ENCODE results near the gene ZNF618. TPM values are rescaled to one million over a fixed set of nuclear protein-coding genes. Genes with fewer than 3 reads are reported as not detected.

ZNF618 gene
- total RNA-seq, 1 donor from 2014 or later = 51.5 TPM

GRCh38 chr9:113941056-113941455 lies 64.9 kb downstream of the ZNF618 start:
- Mint-ChIP-seq H3K4me1 (ENCODE audit: unreplicated experiment) (peaks cover 15% of the 10 kb centered on the region), H3K27ac (no peak overlapping the region), H3K4me3 (no peak overlapping the region), H3K27me3 (no peaks in the 10 kb centered on the region), H3K9me3 (peaks cover 7% of the 10 kb centered on the region), H3K36me3 (peaks cover 31% of the 10 kb centered on the region)
- DNase-seq (ENCODE audit: extremely low spot score, unreplicated experiment) = no peak
- no peak for TF ChIP-seq CTCF (conservative IDR thresholded peaks at IDR 0.05)

GRCh38 chr9:113941526-113941925 lies 65.4 kb downstream of the ZNF618 start:
- no peaks in the 10 kb centered on the region for H3K27me3 Mint-ChIP-seq
- peaks cover 7% of the 10 kb centered on the region for H3K9me3 Mint-ChIP-seq
- no peak overlapping the region for H3K27ac Mint-ChIP-seq
- peaks cover 31% of the 10 kb centered on the region for H3K36me3 Mint-ChIP-seq
- no peak for DNase-seq (ENCODE audit: extremely low spot score, unreplicated experiment)
- H3K4me1 Mint-ChIP-seq (ENCODE audit: unreplicated experiment) = peaks cover 15% of the 10 kb centered on the region
- H3K4me3 Mint-ChIP-seq = no peak overlapping the region
- TF ChIP-seq CTCF (conservative IDR thresholded peaks at IDR 0.05) = no peak

DNA sequence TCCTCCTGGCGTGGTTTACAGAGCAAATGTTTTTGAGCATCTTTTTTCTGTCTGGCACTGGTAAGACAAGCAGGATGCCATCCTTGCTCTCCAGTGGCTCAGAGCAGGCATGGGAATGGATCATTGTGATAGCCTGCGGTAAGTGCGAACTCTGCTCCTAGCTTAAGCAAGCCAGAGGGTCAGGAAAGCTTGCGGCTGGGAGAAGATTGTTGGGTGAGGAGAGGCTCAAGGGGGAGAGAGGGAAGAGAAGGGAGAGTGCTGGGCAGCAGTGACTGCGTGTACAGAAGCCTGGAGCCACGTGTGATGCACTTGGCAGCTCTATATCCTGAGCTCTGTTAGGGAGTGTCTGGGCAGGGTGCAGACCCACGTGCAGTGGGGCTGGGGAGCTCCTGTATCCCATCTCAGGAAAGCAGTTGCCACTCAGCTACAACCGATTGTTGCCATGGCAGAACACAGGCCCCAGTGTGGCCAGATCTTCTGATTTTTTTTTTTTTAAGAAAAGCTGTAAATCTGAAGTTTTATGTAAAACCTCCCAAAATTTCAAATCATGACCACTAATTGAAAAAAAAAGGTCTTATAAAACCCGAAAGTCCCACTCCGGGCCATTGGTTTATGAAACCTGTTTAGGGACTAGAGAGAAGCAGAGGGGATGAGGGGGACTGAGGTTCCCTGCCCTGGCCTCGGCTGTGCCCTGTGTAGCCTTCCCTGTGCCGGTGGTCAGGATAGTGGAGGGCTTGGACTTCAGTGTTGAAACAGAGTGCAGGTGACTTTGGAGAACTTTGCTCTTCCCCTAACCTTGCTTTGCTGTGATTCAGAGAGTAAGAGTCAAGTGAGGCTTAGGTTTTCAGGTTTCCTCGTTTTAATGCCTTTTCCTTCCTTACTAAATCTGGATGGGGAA lies 67.3 kb downstream of the ZNF618 start:
- DNase-seq (ENCODE audit: extremely low spot score, unreplicated experiment) = peak; percentile 44
- H3K27ac Mint-ChIP-seq = no peak overlapping the region

DNA sequence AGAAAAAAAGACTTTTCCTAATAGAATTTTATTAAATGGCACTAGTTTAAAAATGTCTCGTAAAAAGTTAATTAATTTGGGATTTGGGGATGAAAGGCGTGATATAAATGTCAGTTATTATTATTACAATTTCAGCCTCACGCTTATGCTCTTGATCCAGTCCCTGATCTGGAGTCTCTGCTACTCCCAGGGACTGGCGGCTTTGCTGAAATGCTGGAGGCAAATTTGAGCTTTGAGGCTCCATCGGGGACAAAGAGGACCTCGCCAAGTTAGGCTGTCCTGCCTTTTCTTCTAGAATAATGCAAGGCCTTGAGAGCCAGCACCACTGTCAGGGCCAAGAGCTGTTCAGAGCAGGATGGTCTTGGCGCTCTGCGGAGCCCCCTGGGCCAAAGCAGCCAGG lies 69.7 kb downstream of the ZNF618 start:
- Mint-ChIP-seq H3K27ac (no peak overlapping the region), H3K4me1 (ENCODE audit: unreplicated experiment) (peaks cover 26% of the 10 kb centered on the region), H3K36me3 (peaks cover 30% of the 10 kb centered on the region), H3K4me3 (no peak overlapping the region), H3K9me3 (peaks cover 5% of the 10 kb centered on the region), H3K27me3 (no peaks in the 10 kb centered on the region)
- TF ChIP-seq CTCF (conservative IDR thresholded peaks at IDR 0.05) = no peak
- peak; percentile 40 for DNase-seq (ENCODE audit: extremely low spot score, unreplicated experiment)

More for the DNA sequence above, 67.3 kb downstream of the ZNF618 start:
- peaks cover 17% of the 10 kb centered on the region for H3K4me1 Mint-ChIP-seq (ENCODE audit: unreplicated experiment)
- peaks cover 27% of the 10 kb centered on the region for H3K36me3 Mint-ChIP-seq
- no peak overlapping the region for H3K4me3 Mint-ChIP-seq
- no peak for TF ChIP-seq CTCF (conservative IDR thresholded peaks at IDR 0.05)
- no peaks in the 10 kb centered on the region for H3K27me3 Mint-ChIP-seq
- peaks cover 7% of the 10 kb centered on the region for H3K9me3 Mint-ChIP-seq

DNA sequence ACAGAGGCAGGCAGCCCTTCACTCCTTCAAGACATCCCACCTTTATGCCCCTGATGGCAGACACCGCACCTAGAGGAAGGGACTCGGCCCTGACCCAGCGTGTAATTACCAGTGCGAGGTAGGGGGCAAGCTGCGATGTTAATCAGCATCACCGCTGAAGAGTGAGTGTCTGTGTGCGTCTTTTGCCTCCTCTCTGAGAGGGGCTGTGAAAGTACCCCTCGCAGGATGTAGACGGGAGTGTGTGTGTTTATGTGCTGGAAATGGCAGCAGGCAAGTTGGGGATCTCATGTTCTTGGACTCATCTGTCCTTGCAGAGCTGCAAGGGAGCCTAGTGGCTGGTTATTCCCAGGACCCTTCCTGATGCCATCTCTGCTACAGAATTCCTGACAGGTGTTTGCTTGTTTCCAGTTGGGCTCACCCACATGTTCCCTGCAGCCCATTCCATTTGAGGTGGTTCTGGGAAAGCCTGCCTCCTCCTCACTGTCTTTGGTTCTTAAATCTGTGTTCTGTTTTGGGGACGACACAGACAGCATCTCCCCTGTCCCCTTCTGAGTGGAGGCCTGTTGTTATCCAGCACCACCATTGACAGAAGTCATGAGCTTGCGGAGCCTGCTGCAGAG lies 70.5 kb downstream of the ZNF618 start:
- Mint-ChIP-seq H3K9me3 (no peaks in the 10 kb centered on the region), H3K4me3 (no peak overlapping the region), H3K36me3 (peaks cover 22% of the 10 kb centered on the region), H3K4me1 (ENCODE audit: unreplicated experiment) (peaks cover 26% of the 10 kb centered on the region), H3K27ac (no peak overlapping the region), H3K27me3 (no peaks in the 10 kb centered on the region)
- no peak for TF ChIP-seq CTCF (conservative IDR thresholded peaks at IDR 0.05)
- peak; percentile 51 for DNase-seq (ENCODE audit: extremely low spot score, unreplicated experiment)

Data from type B pancreatic cell (in vitro differentiated cells).